ENCODE results near the gene PSAP. TPM values are rescaled to one million over a fixed set of nuclear protein-coding genes. Genes with fewer than 3 reads are reported as not detected.

PSAP gene
- polyA plus RNA-seq, 3 donors = 3,391 to 8,673 (median 7,346) TPM

GRCh38 chr10:71795248-71795647 is 55.8 kb downstream of the PSAP start:
- no peak overlapping the region for H3K27ac ChIP-seq (ENCODE audit: low read depth in 1 of 2, low read length in 2 of 2)
- peaks cover 3 to 6% (median 4%) of the 10 kb centered on the region in 3 donors for H3K27me3 Mint-ChIP-seq (ENCODE audit: low read depth in 3 of 3)
- H3K4me3 Mint-ChIP-seq = no peak overlapping the region
- H3K4me1 ChIP-seq (ENCODE audit: control insufficient read depth in 1 of 2, insufficient read depth in 2 of 2, low read length in 2 of 2) = peaks cover 17 to 29% of the 10 kb centered on the region in 2 donors
- no peak overlapping the region for H3K9ac ChIP-seq (ENCODE audit: insufficient read depth, low read length, poor library complexity, severe bottlenecking)
- TF ChIP-seq CTCF (IDR thresholded peaks at IDR 0.05) = no peak
- intact Hi-C loops (cut with micrococcal nuclease) = no loop called here
- 27% methylated on average over 2 of the region's 2 CpGs for WGBS (ENCODE audit: insufficient coverage)
- H4K20me1 ChIP-seq (ENCODE audit: insufficient read depth, low read length) = peaks cover 4% of the 10 kb centered on the region
- H3K79me2 ChIP-seq (ENCODE audit: insufficient read depth, low read length) = no peaks in the 10 kb centered on the region
- no peak overlapping the region for H3K4me2 ChIP-seq (replicated peaks; ENCODE audit: extremely low read depth, low read length, poor library complexity, severe bottlenecking)
- H3K27me3 ChIP-seq (ENCODE audit: control insufficient read depth in 2 of 2, insufficient read depth in 2 of 2, low read length in 2 of 2) = no peaks in the 10 kb centered on the region
- H3K9me3 Mint-ChIP-seq = peaks cover 0 to 6% (median 0%) of the 10 kb centered on the region in 7 donors
- no peaks in the 10 kb centered on the region for H3K36me3 ChIP-seq (replicated peaks in 1 of 2; ENCODE audit: control insufficient read depth in 1 of 2, insufficient read depth in 2 of 2, low read length in 2 of 2)
- H3K9me3 ChIP-seq (replicated peaks in 1 of 2; ENCODE audit: control insufficient read depth in 1 of 2, insufficient read depth in 1 of 2, low read length in 2 of 2) = no peaks in the 10 kb centered on the region
- no peaks in the 10 kb centered on the region for H3K36me3 Mint-ChIP-seq
- no peak overlapping the region for H3K4me3 ChIP-seq (replicated peaks in 1 of 3; ENCODE audit: low read depth in 2 of 3, low read length in 3 of 3)
- DNase-seq = no peak
- no peak overlapping the region for H2AFZ ChIP-seq (ENCODE audit: insufficient read depth, low read depth, low read length, poor library complexity, severe bottlenecking)
- H3K4me1 Mint-ChIP-seq = peaks cover 29% of the 10 kb centered on the region
- no peak overlapping the region for H3K27ac Mint-ChIP-seq

GRCh38 chr10:71790749-71791440 is 60.2 kb downstream of the PSAP start:
- H3K27me3 Mint-ChIP-seq (ENCODE audit: low read depth in 3 of 3) = peaks cover 2 to 6% (median 4%) of the 10 kb centered on the region in 3 donors
- Histone ChIP-seq H3K9me3 (replicated peaks in 1 of 2; ENCODE audit: control insufficient read depth in 1 of 2, insufficient read depth in 1 of 2, low read length in 2 of 2) (no peaks in the 10 kb centered on the region), H3K4me2 (replicated peaks; ENCODE audit: extremely low read depth, low read length, poor library complexity, severe bottlenecking) (no peak overlapping the region), H4K20me1 (ENCODE audit: insufficient read depth, low read length) (peaks cover 3% of the 10 kb centered on the region), H3K27ac (ENCODE audit: low read depth in 1 of 2, low read length in 2 of 2) (no peak overlapping the region), H2AFZ (ENCODE audit: insufficient read depth, low read depth, low read length, poor library complexity, severe bottlenecking) (no peak overlapping the region), H3K79me2 (ENCODE audit: insufficient read depth, low read length) (no peaks in the 10 kb centered on the region), H3K27me3 (ENCODE audit: control insufficient read depth in 2 of 2, insufficient read depth in 2 of 2, low read length in 2 of 2) (no peaks in the 10 kb centered on the region), H3K36me3 (replicated peaks in 1 of 2; ENCODE audit: control insufficient read depth in 1 of 2, insufficient read depth in 2 of 2, low read length in 2 of 2) (no peaks in the 10 kb centered on the region), H3K4me1 (ENCODE audit: control insufficient read depth in 1 of 2, insufficient read depth in 2 of 2, low read length in 2 of 2) (no peaks in the 10 kb centered on the region), H3K9ac (ENCODE audit: insufficient read depth, low read length, poor library complexity, severe bottlenecking) (no peak overlapping the region), H3K4me3 (replicated peaks in 1 of 3; ENCODE audit: low read depth in 2 of 3, low read length in 3 of 3) (no peak overlapping the region)
- no peak for DNase-seq
- TF ChIP-seq CTCF (IDR thresholded peaks at IDR 0.05) = no peak
- intact Hi-C loops (cut with micrococcal nuclease) = no loop called here
- peaks cover 0 to 4% (median 0%) of the 10 kb centered on the region in 7 donors for H3K9me3 Mint-ChIP-seq
- H3K4me3 Mint-ChIP-seq = no peak overlapping the region
- no peaks in the 10 kb centered on the region for H3K36me3 Mint-ChIP-seq
- no peak overlapping the region for H3K27ac Mint-ChIP-seq
- peaks cover 4% of the 10 kb centered on the region for H3K4me1 Mint-ChIP-seq
- 88% methylated on average over 13 of the region's 17 CpGs for WGBS (ENCODE audit: insufficient coverage)
